ENCODE measurements around the gene CD55. TPM values are rescaled to one million over a fixed set of nuclear protein-coding genes. Genes with fewer than 3 reads are reported as not detected.
A peak's percentile ranks its signal among the peaks of the same experiment; 100 is the strongest.
"Not testable (repeated sequence)": the region's sequence is repeated elsewhere in the genome, so short reads cannot be mapped to it uniquely, and the experiment has no call there.

The CD55 gene
- polyA plus RNA-seq, 6 donors from 2014 or later: 232 to 326 (median 293) TPM

- Mint-ChIP-seq H3K9me3 (no peaks in the 10 kb centered on the region), H3K4me1 (peaks cover 39 to 42% (median 40%) of the 10 kb centered on the region in 3 donors), H3K27me3 (no peaks in the 10 kb centered on the region), H3K27ac (peak overlapping the region in 1 of 6 donors; percentile 44), H3K4me3 (peak overlapping the region in 1 of 8 donors; percentile 12), H3K36me3 (no peaks in the 10 kb centered on the region)
- ATAC-seq (ENCODE audit: low read depth in 2 of 2): no peak
- no peak for DNase-seq
Measured at GRCh38 chr1:207311888-207312603, 9.4 kb upstream of the CD55 start.

- H3K36me3 Mint-ChIP-seq: no peaks in the 10 kb centered on the region
- peak overlapping the region in 1 of 8 donors; percentile 12 for H3K4me3 Mint-ChIP-seq
- peaks cover 38 to 42% (median 42%) of the 10 kb centered on the region in 3 donors for H3K4me1 Mint-ChIP-seq
- ATAC-seq (ENCODE audit: low read depth in 2 of 2) (no peak), DNase-seq (no peak)
- peak overlapping the region in 1 of 6 donors; percentile 44 for H3K27ac Mint-ChIP-seq
- no peaks in the 10 kb centered on the region for H3K9me3 Mint-ChIP-seq
- no peaks in the 10 kb centered on the region for H3K27me3 Mint-ChIP-seq
Measured at GRCh38 chr1:207312604-207312920, 8.9 kb upstream of the CD55 start.

GRCh38 chr1:207313131-207313530 lies 8.3 kb upstream of the CD55 start:
- no peak for DNase-seq
- no peaks in the 10 kb centered on the region for H3K36me3 Mint-ChIP-seq
- H3K27me3 Mint-ChIP-seq: no peaks in the 10 kb centered on the region
- H3K4me3 Mint-ChIP-seq: no peak overlapping the region
- H3K4me1 Mint-ChIP-seq: peaks cover 42 to 47% (median 45%) of the 10 kb centered on the region in 3 donors
- H3K27ac Mint-ChIP-seq: peak overlapping the region in 2 of 6 donors; percentile 5 to 12
- ATAC-seq (ENCODE audit: low read depth in 2 of 2): no peak
- no peaks in the 10 kb centered on the region for H3K9me3 Mint-ChIP-seq

- Mint-ChIP-seq H3K4me3 (no peak overlapping the region), H3K36me3 (no peaks in the 10 kb centered on the region), H3K9me3 (no peaks in the 10 kb centered on the region), H3K4me1 (peaks cover 31 to 42% (median 39%) of the 10 kb centered on the region in 3 donors), H3K27ac (no peak overlapping the region), H3K27me3 (no peaks in the 10 kb centered on the region)
- ATAC-seq (ENCODE audit: low read depth in 2 of 2): no peak
- no peak for DNase-seq
Measured at GRCh38 chr1:207314816-207315215, 6.7 kb upstream of the CD55 start.

- Mint-ChIP-seq H3K36me3 (no peaks in the 10 kb centered on the region), H3K9me3 (no peaks in the 10 kb centered on the region), H3K27ac (no peak overlapping the region), H3K4me3 (no peak overlapping the region), H3K27me3 (no peaks in the 10 kb centered on the region), H3K4me1 (peaks cover 28 to 42% (median 35%) of the 10 kb centered on the region in 3 donors)
- ATAC-seq (ENCODE audit: low read depth in 2 of 2) (no peak), DNase-seq (no peak)
Measured at GRCh38 chr1:207315435-207315834, 6.0 kb upstream of the CD55 start.

GRCh38 chr1:207316141-207316540 lies 5.3 kb upstream of the CD55 start:
- Mint-ChIP-seq H3K36me3 (no peaks in the 10 kb centered on the region), H3K27ac (peak overlapping the region in 1 of 6 donors; percentile 76), H3K4me1 (peaks cover 32 to 48% (median 41%) of the 10 kb centered on the region in 3 donors), H3K9me3 (peaks cover 0 to 4% (median 0%) of the 10 kb centered on the region in 7 donors), H3K27me3 (no peaks in the 10 kb centered on the region), H3K4me3 (peak overlapping the region in 1 of 8 donors; percentile 24)
- no peak for DNase-seq
- ATAC-seq (ENCODE audit: low read depth in 2 of 2): no peak

GRCh38 chr1:207316622-207317391 lies 4.7 kb upstream of the CD55 start:
- H3K9me3 Mint-ChIP-seq: peaks cover 0 to 4% (median 0%) of the 10 kb centered on the region in 7 donors
- no peak for DNase-seq
- H3K36me3 Mint-ChIP-seq: no peaks in the 10 kb centered on the region
- ATAC-seq (ENCODE audit: low read depth in 2 of 2): no peak
- peaks cover 32 to 49% (median 41%) of the 10 kb centered on the region in 3 donors for H3K4me1 Mint-ChIP-seq
- peak overlapping the region in 4 of 8 donors; percentile 22 to 48 (median 26) for H3K4me3 Mint-ChIP-seq
- no peaks in the 10 kb centered on the region for H3K27me3 Mint-ChIP-seq
- H3K27ac Mint-ChIP-seq: peak overlapping the region in 5 of 6 donors; percentile 40 to 93 (median 83)

GRCh38 chr1:207317561-207317960 lies 3.9 kb upstream of the CD55 start:
- Mint-ChIP-seq H3K4me1 (peaks cover 37 to 55% (median 41%) of the 10 kb centered on the region in 3 donors), H3K27me3 (no peaks in the 10 kb centered on the region), H3K36me3 (peaks cover 4 to 6% of the 10 kb centered on the region in 2 donors), H3K9me3 (peaks cover 0 to 4% (median 0%) of the 10 kb centered on the region in 7 donors), H3K4me3 (peak overlapping the region in 1 of 8 donors; percentile 36), H3K27ac (peak overlapping the region; percentile 33 to 78 (median 68))
- DNase-seq (no peak), ATAC-seq (ENCODE audit: low read depth in 2 of 2) (no peak)

- H3K27ac Mint-ChIP-seq: peak overlapping the region in 4 of 6 donors; percentile 50 to 78 (median 62)
- H3K9me3 Mint-ChIP-seq: peaks cover 0 to 4% (median 0%) of the 10 kb centered on the region in 7 donors
- peaks cover 39 to 55% (median 41%) of the 10 kb centered on the region in 3 donors for H3K4me1 Mint-ChIP-seq
- H3K36me3 Mint-ChIP-seq: peaks cover 4 to 7% of the 10 kb centered on the region in 2 donors
- ATAC-seq (ENCODE audit: low read depth in 2 of 2) (no peak), DNase-seq (no peak)
- H3K4me3 Mint-ChIP-seq: peak overlapping the region in 1 of 8 donors; percentile 39
- H3K27me3 Mint-ChIP-seq: no peaks in the 10 kb centered on the region
Measured at GRCh38 chr1:207318072-207318619, 3.3 kb upstream of the CD55 start.

GRCh38 chr1:207319199-207319598 lies 2.3 kb upstream of the CD55 start:
- peak overlapping the region; percentile 27 to 98 (median 95) for H3K27ac Mint-ChIP-seq

GRCh38 chr1:207320105-207320504 lies 1.4 kb upstream of the CD55 start:
- not testable (repeated sequence) for DNase-seq; H3K9me3 Mint-ChIP-seq; ATAC-seq (ENCODE audit: low read depth in 2 of 2); H3K27me3 Mint-ChIP-seq
- H3K36me3 Mint-ChIP-seq: peaks cover 7 to 10% of the 10 kb centered on the region in 2 donors
- peak overlapping the region; percentile 27 to 98 (median 95) for H3K27ac Mint-ChIP-seq
- peak overlapping the region in 6 of 8 donors; percentile 20 to 88 (median 41) for H3K4me3 Mint-ChIP-seq
- peaks cover 44 to 72% (median 52%) of the 10 kb centered on the region in 3 donors for H3K4me1 Mint-ChIP-seq

More at GRCh38 chr1:207319199-207319598, 2.3 kb upstream of the CD55 start:
- H3K9me3 Mint-ChIP-seq: peaks cover 0 to 4% (median 0%) of the 10 kb centered on the region in 7 donors
- no peak for DNase-seq
- H3K36me3 Mint-ChIP-seq: peaks cover 7 to 8% of the 10 kb centered on the region in 2 donors
- no peaks in the 10 kb centered on the region for H3K27me3 Mint-ChIP-seq
- peak overlapping the region in 3 of 8 donors; percentile 31 to 35 (median 34) for H3K4me3 Mint-ChIP-seq
- no peak for ATAC-seq (ENCODE audit: low read depth in 2 of 2)
- peaks cover 44 to 66% (median 51%) of the 10 kb centered on the region in 3 donors for H3K4me1 Mint-ChIP-seq

- ATAC-seq (ENCODE audit: low read depth in 2 of 2) (peak; percentile 2 to 4), DNase-seq (no peak)
- Mint-ChIP-seq H3K4me3 (peak overlapping the region; percentile 87 to 99 (median 95)), H3K36me3 (peaks cover 14 to 21% of the 10 kb centered on the region in 2 donors), H3K4me1 (peaks cover 39 to 66% (median 39%) of the 10 kb centered on the region in 3 donors), H3K9me3 (peaks cover 0 to 4% (median 0%) of the 10 kb centered on the region in 7 donors), H3K27me3 (no peaks in the 10 kb centered on the region), H3K27ac (peak overlapping the region; percentile 98 to 100 (median 100))
Measured at GRCh38 chr1:207321790-207322645, 540 bp downstream of the CD55 start.
